ENCODE measurements around the gene EWSR1. TPM values are rescaled to one million over a fixed set of nuclear protein-coding genes. Genes with fewer than 3 reads are reported as not detected.

The EWSR1 gene
- total and polyA plus RNA-seq, 2 donors (not counting 3 experiments of a cell fraction or from before 2014, with no cell fraction given), result 305 to 588 TPM

GRCh38 chr22:29260031-29260560 lies 8.0 kb upstream of the EWSR1 start:
- Histone ChIP-seq H2AFZ (ENCODE audit: low read depth, low read length) (no peak overlapping the region), H3K9ac (replicated peaks; ENCODE audit: extremely low read depth, insufficient read depth, low read length) (no peak overlapping the region), H3K27ac (ENCODE audit: insufficient read depth, low read depth, low read length) (no peak overlapping the region), H3K4me1 (ENCODE audit: control insufficient read depth, extremely low read depth, insufficient read depth, low read length) (no peaks in the 10 kb centered on the region), H3K4me2 (ENCODE audit: insufficient read depth, low read length) (no peak overlapping the region), H3K9me3 (replicated peaks; ENCODE audit: control insufficient read depth, insufficient read depth, low read length) (no peaks in the 10 kb centered on the region), H3K79me2 (ENCODE audit: control insufficient read depth, insufficient read depth, low read length) (no peaks in the 10 kb centered on the region), H3K9me1 (replicated peaks; ENCODE audit: control insufficient read depth, extremely low read depth, insufficient read depth, low read length) (no peaks in the 10 kb centered on the region), H3K4me3 (replicated peaks in 1 of 3; ENCODE audit: insufficient read depth in 1 of 3, low read depth in 1 of 3, low read length in 3 of 3) (no peak overlapping the region), H4K20me1 (replicated peaks; ENCODE audit: control insufficient read depth, extremely low read depth, insufficient read depth, low read length) (no peaks in the 10 kb centered on the region), H3K27me3 (ENCODE audit: control insufficient read depth in 2 of 2, insufficient read depth in 2 of 2, low read length in 2 of 2) (no peaks in the 10 kb centered on the region), H3K36me3 (ENCODE audit: control insufficient read depth in 2 of 2, extremely low read depth in 1 of 2, insufficient read depth in 2 of 2, low read length in 2 of 2) (peaks cover 0 to 13% of the 10 kb centered on the region in 2 experiments)
- POLR2A ChIA-PET, result interaction anchor here (1.7 kb wide), 1 partner anchor 11 kb away, joined by 3 read pairs; no protein-coding TSS in a partner anchor
- no peak for TF ChIP-seq MAX (IDR thresholded peaks at IDR 0.05; ENCODE audit: insufficient read depth, insufficient read length)
- TF ChIP-seq, protein P1, sequence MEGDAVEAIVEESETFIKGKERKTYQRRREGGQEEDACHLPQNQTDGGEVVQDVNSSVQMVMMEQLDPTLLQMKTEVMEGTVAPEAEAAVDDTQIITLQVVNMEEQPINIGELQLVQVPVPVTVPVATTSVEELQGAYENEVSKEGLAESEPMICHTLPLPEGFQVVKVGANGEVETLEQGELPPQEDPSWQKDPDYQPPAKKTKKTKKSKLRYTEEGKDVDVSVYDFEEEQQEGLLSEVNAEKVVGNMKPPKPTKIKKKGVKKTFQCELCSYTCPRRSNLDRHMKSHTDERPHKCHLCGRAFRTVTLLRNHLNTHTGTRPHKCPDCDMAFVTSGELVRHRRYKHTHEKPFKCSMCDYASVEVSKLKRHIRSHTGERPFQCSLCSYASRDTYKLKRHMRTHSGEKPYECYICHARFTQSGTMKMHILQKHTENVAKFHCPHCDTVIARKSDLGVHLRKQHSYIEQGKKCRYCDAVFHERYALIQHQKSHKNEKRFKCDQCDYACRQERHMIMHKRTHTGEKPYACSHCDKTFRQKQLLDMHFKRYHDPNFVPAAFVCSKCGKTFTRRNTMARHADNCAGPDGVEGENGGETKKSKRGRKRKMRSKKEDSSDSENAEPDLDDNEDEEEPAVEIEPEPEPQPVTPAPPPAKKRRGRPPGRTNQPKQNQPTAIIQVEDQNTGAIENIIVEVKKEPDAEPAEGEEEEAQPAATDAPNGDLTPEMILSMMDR (IDR thresholded peaks at IDR 0.05; ENCODE audit: extremely low read depth in 1 of 2, insufficient read depth in 1 of 2, low read depth in 1 of 2, low read length in 2 of 2), result no peak
- no peak for TF ChIP-seq EZH2 (IDR thresholded peaks at IDR 0.05; ENCODE audit: borderline replicate concordance, low read depth, low read length, severe bottlenecking)
- no peak for TF ChIP-seq POLR2AphosphoS5 (IDR thresholded peaks at IDR 0.05; ENCODE audit: insufficient read depth, low read depth, low read length)
- TF ChIP-seq FOS (IDR thresholded peaks at IDR 0.05; ENCODE audit: borderline replicate concordance, insufficient read depth, low read length), result no peak
- no peak for TF ChIP-seq JUN (IDR thresholded peaks at IDR 0.05; ENCODE audit: borderline replicate concordance, insufficient read depth, insufficient read length, low read depth)
- no peak for TF ChIP-seq POLR2A (IDR thresholded peaks at IDR 0.05; ENCODE audit: low read depth, low read length)
- TF ChIP-seq MYC (IDR thresholded peaks at IDR 0.05; ENCODE audit: low read depth, low read length), result no peak
- TF ChIP-seq GATA2 (IDR thresholded peaks at IDR 0.05; ENCODE audit: insufficient read depth, insufficient read length, low read depth, low read length), result no peak
- no peak for FAIRE-seq
- DNase-seq (ENCODE audit: low read depth, low spot score), result no peak
- CTCF ChIA-PET, result interaction anchor here (1.3 kb wide), 1 partner anchor 57 kb away, joined by 3 read pairs; no protein-coding TSS in a partner anchor
- dilution Hi-C loops (cut with MboI; ENCODE audit: extremely low pct_ligation_motif_present, low sequenced_read_pairs), result no loop called here
- intact Hi-C loops (cut with micrococcal nuclease), result no loop called here
- BruUV-seq (replicated peaks), result no TSS peak

Data from endothelial cell of umbilical vein (primary cell).